HG03066 (cell line): Measurements from ENCODE around the gene EIF4B.
A peak's percentile ranks its signal among the peaks of the same experiment; 100 is the strongest.

ENCODE experiments used
- ATAC-seq: cut with Tn5 transposase; IDR thresholded peaks from one replicate; pipeline ENCODE4 v1.9.1; 2021; ENCODE audit warnings: low read depth; ENCODE audit not compliant: unreplicated experiment

The EIF4B gene

GRCh38 chr12:53044052-53044581 is 37.9 kb downstream of the EIF4B start:
- ATAC-seq: no peak

GRCh38 chr12:53044896-53045695 is 38.8 kb downstream of the EIF4B start:
- ATAC-seq: no peak

GRCh38 chr12:53045696-53046045 is 39.4 kb downstream of the EIF4B start:
- no peak for ATAC-seq

- no peak for ATAC-seq
Observed at GRCh38 chr12:53046655-53047220, 40.5 kb downstream of the EIF4B start.

- no peak for ATAC-seq
Observed at GRCh38 chr12:53047221-53048032, 41.2 kb downstream of the EIF4B start.

GRCh38 chr12:53048033-53048779 is 42.0 kb downstream of the EIF4B start:
- ATAC-seq: no peak

GRCh38 chr12:53048780-53049401 is 42.6 kb downstream of the EIF4B start:
- ATAC-seq: no peak

- ATAC-seq: no peak
Observed at GRCh38 chr12:53049571-53050318, 43.5 kb downstream of the EIF4B start, which contains the start of gene TNS2. Gene TNS2, plus strand, starts transcription at chr12:53050065. Its CDS starts 121 bp downstream, at chr12:53050186.

- ATAC-seq: no peak
Observed at GRCh38 chr12:53050426-53051057, 44.3 kb downstream of the EIF4B start.

- ATAC-seq: no peak
Observed at GRCh38 chr12:53051058-53051880, 45.0 kb downstream of the EIF4B start.

GRCh38 chr12:53051881-53052412 is 45.7 kb downstream of the EIF4B start:
- ATAC-seq: no peak

- no peak for ATAC-seq
Observed at GRCh38 chr12:53052419-53053217, 46.4 kb downstream of the EIF4B start.

- no peak for ATAC-seq
Observed at GRCh38 chr12:53053218-53054111, 47.2 kb downstream of the EIF4B start.

GRCh38 chr12:53054112-53054878 is 48.0 kb downstream of the EIF4B start:
- peak; percentile 81 for ATAC-seq
